ENCODE results near the gene ACVR2B.
A peak's percentile ranks its signal among the peaks of the same experiment; 100 is the strongest.
"Not testable (repeated sequence)": the region's sequence is repeated elsewhere in the genome, so short reads cannot be mapped to it uniquely, and the experiment has no call there.

The ACVR2B gene

GRCh38 chr3:38453075-38453912 lies at the start of gene ACVR2B:
TSS of gene ACVR2B (plus strand) at chr3:38453890. CDS start at chr3:38454323, 433 bp downstream.
- peak; percentile 70 for DNase-seq

DNA sequence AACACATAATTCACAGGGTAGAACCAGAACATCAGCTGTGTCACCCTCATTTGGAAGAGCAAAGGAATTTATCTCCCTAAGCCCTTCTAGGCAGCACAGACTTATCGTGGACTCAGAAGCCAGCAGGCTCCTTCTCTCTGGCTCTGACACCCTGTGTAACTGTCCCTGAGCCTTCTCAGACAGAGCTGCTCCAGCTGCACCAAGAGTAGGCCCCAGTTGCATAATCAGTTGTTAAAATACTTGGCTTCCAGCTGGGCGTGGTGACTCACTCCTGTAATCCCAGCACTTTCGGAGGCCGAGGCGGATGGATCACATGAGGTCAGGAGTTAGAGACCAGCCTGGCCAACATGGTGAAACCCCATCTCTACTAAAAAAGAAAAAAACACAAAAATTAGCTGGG lies 49.4 kb upstream of the ACVR2B start:
- DNase-seq, result no peak

DNA sequence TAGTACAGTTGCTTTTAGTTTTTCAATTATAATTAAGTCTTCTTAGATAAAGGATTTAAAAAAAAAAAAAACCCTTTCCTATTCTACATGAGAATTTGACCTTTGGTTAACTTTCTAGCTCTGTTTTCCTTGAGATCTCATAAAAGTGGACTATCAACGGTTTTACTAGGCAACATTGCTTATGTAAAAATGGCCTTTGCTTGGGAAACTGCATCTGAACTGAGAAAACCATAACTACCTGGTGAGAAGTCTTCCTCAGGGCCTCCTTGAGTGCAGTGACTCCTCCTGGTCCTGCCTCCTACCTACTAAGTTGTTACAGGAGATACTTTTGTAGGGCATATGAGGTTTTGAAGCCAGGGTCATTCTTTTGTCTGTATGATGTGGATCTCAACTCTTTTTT lies 42.1 kb upstream of the ACVR2B start:
- no peak for DNase-seq

GRCh38 chr3:38420758-38421157 lies 32.9 kb upstream of the ACVR2B start:
- DNase-seq, result not testable (repeated sequence)

DNA sequence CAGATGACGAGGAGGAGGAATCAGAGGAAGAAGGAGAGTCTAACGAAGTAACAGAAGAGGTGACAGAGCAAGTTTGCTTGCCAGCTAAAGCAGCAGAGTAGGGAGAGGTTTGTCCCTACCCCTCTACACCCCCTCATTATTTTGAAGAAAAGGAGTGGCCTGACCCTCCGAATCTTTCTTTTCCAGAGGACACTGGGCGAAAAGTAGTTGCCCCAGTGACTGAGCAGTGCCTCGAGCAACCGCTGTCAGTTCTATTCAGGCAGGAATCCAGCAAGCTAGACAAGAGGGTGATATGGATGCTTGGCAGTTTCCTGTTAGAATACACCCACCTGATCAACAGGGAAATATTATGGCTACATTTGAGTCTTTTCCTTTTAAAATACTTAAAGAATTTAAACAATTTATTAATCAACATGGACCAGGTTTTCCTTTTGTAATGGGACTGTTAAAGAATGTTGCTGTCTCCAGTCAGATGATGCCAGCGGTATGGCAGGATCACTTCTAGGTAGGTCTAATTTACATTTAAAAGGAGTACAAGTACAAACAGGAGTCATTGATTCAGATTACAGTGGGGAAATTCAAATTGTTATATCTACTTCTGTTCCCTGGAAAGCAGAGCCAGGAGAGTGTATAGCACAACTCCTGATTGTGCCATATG lies 31.9 kb upstream of the ACVR2B start:
- no peak for DNase-seq

GRCh38 chr3:38426798-38427426 lies 26.8 kb upstream of the ACVR2B start:
- DNase-seq, result peak; percentile 6

- not testable (repeated sequence) for DNase-seq
Measured at GRCh38 chr3:38432871-38433658, 20.6 kb upstream of the ACVR2B start.

DNA sequence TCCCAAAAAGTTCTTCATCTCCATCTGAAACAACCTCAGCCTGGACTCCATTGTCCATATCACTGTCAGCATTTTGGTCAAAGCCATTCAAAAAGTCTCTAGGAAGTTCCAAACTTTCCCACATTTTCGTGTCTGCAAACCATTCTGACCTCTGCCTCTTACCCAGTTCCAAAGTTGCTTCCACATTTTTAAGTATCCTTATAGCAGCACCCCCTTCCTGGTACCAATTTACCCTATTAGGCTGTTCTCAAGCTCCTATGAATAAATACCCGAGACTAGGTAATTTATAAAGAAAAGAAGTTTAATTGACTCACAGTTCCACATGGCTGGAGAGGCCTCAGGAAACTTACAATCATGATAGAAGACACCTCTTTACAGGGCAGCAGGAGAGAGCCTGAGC lies 20.0 kb upstream of the ACVR2B start:
- DNase-seq, result not testable (repeated sequence)

DNA sequence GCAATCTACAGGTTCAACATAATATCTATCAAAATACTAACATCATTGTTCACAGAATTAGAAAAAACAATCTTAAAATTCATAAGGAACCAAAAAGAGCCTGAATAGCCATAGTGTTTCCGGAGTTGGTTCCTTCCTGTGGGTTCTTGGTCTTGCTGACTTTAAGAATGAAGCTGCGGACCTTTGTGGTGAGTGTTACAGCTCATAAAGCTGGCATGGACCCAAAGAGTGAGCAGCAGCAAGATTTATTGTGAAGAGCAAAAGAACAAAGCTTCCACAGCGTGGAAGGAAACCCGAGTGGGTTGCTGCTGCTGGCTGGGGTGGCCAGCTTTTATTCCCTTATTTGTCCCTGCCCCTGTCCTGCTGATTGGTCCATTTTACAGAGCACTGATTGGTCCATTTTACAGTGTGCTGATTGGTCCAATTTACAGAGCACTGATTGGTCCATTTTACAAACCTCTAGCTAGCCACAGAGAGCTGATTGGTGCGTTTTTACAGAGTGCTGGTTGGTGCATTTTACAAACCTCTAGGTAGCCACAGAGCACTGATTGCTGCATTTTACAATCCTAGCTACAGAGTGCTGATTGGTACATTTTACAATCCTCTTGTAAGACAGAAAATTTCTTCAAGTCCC lies 15.1 kb upstream of the ACVR2B start:
- not testable (repeated sequence) for DNase-seq

GRCh38 chr3:38443205-38443604 lies 10.5 kb upstream of the ACVR2B start:
- DNase-seq, result not testable (repeated sequence)

DNA sequence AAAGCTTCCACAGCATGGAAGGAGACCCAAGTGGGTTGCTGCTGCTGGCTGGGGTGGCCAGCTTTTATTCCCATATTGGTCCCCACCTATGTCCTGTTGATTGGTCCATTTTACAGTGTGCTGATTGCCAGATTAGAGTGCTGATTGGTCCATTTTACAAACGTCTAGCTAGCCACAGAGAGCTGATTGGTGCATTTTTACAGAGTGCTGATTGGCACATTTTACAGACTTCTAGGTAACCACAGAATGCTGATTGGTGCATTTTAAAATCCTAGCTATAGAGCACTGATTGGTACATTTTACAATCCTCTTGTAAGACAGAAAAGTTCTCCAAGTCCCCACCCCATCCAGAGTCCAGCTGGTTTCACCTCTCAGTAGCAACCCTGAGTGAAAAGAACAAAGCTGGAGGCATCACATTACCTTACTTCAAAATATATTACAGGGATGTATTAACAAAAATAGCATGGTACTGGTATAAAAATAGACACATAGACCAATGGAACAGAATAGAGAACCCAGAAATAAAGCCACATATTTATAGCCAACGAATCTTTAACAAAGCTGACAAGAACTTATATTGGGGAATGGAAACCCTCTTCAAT lies 7.5 kb upstream of the ACVR2B start:
- DNase-seq, result no peak

GRCh38 chr3:38446812-38447211 lies 6.9 kb upstream of the ACVR2B start:
- DNase-seq, result no peak

DNA sequence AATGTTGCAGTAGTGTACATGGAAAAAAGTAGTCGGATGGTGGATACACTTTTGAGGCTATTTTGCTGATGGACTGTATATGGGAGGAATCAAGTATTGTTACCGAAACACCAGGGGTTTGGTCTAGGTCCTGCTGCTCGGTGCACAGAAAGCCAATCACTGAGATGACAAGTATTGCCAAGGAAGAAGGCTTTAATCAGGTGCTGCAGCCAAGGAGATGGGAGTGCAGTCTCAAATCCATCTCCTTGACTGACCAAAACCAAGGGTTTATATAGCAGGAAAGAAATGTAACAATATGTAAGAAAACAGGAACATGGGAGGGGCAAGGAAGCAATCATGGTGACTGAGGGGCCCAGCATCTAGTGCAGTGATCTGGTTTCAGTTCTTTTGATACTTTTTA lies 2.8 kb upstream of the ACVR2B start:
- no peak for DNase-seq

DNA sequence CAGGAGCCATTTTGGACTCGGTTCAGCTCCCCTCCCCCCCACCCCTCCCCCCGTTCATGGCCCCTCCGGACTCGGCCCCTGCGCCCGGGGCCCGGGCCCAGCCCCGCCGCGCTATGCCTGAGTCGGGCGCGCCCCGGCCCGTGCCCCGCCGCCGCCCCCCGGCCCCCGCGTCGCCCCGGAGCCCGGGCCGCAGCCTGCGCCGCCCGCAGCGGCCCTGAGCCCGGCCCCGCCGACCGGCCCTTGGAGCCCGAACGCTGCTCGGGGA lies 155 bp downstream of the ACVR2B start:
- DNase-seq, result no peak

DNA sequence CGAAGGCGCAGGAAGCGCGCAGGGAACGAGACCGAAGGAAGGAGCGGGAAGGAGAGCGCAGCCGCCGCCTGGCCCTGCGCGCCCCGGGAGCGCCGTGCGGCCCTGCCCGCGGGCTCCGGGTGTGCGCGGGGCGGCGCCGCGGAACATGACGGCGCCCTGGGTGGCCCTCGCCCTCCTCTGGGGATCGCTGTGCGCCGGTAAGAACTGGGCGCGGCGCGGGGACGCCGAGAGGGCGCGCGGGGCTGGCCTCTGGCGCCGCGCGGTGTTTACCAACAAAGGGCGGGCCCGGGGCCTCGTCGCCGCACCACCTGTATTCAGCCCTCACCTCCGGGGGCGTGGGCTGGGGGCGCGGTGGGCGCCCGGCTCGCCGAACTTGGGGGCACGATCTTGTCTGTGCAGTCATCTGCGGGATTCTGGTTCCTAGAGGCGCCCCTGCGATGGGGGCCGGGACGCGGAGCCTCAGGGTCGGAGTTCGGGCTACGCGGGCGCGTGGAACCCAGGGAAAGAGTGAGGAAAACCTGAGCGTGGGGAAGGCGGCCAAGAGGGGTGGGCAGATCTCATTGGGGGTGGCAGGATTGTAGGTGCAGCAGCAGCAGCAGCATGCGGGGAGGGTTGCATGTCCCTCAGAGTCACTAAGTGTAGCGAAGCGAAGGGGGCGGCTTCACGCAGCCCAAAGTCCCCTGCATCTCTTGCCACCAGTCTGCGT lies 641 bp downstream of the ACVR2B start:
- peak; percentile 37 for DNase-seq

GRCh38 chr3:38454884-38455638 lies 1.4 kb downstream of the ACVR2B start:
- peak; percentile 48 for DNase-seq

DNA sequence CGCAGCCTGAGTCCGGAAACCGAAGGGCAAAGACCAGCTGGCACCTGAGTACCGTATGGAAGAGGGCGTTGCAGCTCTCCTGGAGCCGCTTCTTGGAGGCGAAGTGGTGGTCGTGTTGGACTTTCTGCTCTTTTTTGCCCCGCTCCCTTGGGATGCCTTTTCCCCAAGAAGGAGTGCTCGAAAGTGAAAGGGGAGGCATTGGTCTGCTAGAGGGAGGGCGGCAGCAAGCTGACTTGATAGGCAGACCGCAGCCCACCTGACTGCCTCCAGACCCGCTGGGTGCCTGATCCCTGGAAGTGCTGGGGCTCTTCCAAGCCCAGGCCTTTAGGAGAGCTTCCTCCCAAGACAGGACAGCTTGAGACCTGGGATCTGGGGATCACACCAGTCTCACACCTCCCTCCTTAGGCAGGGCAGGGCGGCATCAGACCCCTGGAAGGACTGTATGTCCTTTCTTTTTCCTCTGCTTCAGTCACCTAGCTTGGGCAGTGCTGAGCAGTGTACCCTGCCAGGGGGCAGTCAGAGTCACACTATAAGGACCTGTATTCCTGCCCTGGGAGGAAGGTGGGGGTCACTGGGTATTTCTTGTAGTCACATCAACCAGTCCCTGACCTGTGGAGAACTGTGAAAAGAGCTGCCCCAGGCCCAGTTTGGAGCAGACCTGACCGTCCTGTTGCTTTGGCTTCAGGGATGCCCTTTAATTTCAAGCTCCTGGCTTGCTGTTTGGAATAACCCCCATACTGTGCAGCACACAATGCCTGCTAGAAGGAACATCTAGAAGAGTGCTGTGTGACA lies 2.1 kb downstream of the ACVR2B start:
- no peak for DNase-seq

- DNase-seq, result no peak
Measured at GRCh38 chr3:38457111-38458003, 3.7 kb downstream of the ACVR2B start.
